Spleen (tissue), 11 donors: ENCODE data around the gene CDK2. TPM values are rescaled to one million over a fixed set of nuclear protein-coding genes. Genes with fewer than 3 reads are reported as not detected.

Source experiments
- DNase-seq: peaks from one replicate; pipeline ENCODE4 v3.0.0-alpha.2; 2020
- H3K27ac ChIP-seq, 8 donors: fragments of 200-600 bp; sonication (generic) in 7 of 8; 1 replicate in 4 of 8; 2 replicates in 4 of 8; pipeline versions ENCODE4 v1.5.0 to v1.8.0; 2016 to 2021; ENCODE audit warnings: inconsistent platforms in 4 of 8, mild to moderate bottlenecking in 4 of 8, moderate library complexity in 1 of 8
- H3K27me3 ChIP-seq, 7 donors: fragments of 200-600 bp; sonication (generic) in 6 of 7; replicated peaks in 1 of 7; 1 replicate in 4 of 7; 2 replicates in 3 of 7; pipeline versions ENCODE4 v1.5.0 to v1.8.0; 2016 to 2021; ENCODE audit warnings: inconsistent platforms in 3 of 7, mild to moderate bottlenecking in 1 of 7
- H3K36me3 ChIP-seq, 6 donors: fragments of 200-600 bp; sonication (generic) in 5 of 6; 1 replicate in 4 of 6; 2 replicates in 2 of 6; pipeline versions ENCODE4 v1.5.0 to v1.8.0; 2016 to 2021; ENCODE audit warnings: inconsistent platforms in 2 of 6
- H3K4me1 ChIP-seq, 6 donors: fragments of 200-600 bp; sonication (generic) in 5 of 6; 1 replicate in 3 of 6; 2 replicates in 3 of 6; pipeline versions ENCODE4 v1.5.0 to v1.8.0; 2016 to 2021; ENCODE audit warnings: inconsistent platforms in 3 of 6
- H3K4me3 ChIP-seq, 8 donors: fragments of 200-600 bp; sonication (generic) in 7 of 8; 1 replicate in 4 of 8; 2 replicates in 4 of 8; pipeline versions ENCODE4 v1.5.0 to v1.8.0; 2016 to 2021; ENCODE audit warnings: inconsistent platforms in 4 of 8, mild to moderate bottlenecking in 4 of 8, moderate library complexity in 2 of 8
- H3K9me3 ChIP-seq, 8 donors: fragments of 200-600 bp; sonication (generic) in 7 of 8; 1 replicate in 4 of 8; 2 replicates in 4 of 8; pipeline versions ENCODE4 v1.5.0 to v1.8.0; 2016 to 2021; ENCODE audit warnings: inconsistent platforms in 4 of 8
- CTCF ChIP-seq, 11 experiments: fragments of 200-600 bp in 7 of 11; fragments of 450-650 bp in 4 of 11; sonication (generic) in 4 of 11; IDR thresholded peaks in 8 of 11; conservative IDR thresholded peaks in 3 of 11; 1 replicate in 7 of 11; 2 replicates in 4 of 11; pipeline versions ENCODE4 v1.4.0 to v1.8.0; 2016 to 2021; ENCODE audit warnings: antibody characterized with exemption in 11 of 11, inconsistent platforms in 4 of 11, mild to moderate bottlenecking in 1 of 11
- POLR2A ChIP-seq, 3 donors: fragments of 450-650 bp; IDR thresholded peaks; one replicate each; pipeline ENCODE4 v1.5.1; 2017; ENCODE audit warnings: antibody characterized with exemption in 3 of 3, mild to moderate bottlenecking in 1 of 3
- POLR2AphosphoS5 ChIP-seq, 3 donors: sonication (generic); formaldehyde crosslinking; IDR thresholded peaks; one replicate each; pipeline ENCODE4 v1.5.1; 2017; ENCODE audit warnings: antibody characterized with exemption in 3 of 3
- WGBS, 5 donors: extraction: QIAGEN DNeasy Blood & Tissue Kit in 3 of 5; methylation state at CpG; one replicate each; pipeline versions ENCODE4 v1.1.5 to v1.1.7; 2013 to 2018; 5-methylcytosine and 5-hydroxymethylcytosine counted together
- intact Hi-C: fragments of 100-400 bp; cut with DNase I; formaldehyde crosslinking; loops from one replicate; pipeline ENCODE4 v1.15.0; 2023; ENCODE audit warnings: low total_unique reads
- polyA plus RNA-seq, 3 donors: library from polyadenylated mRNA; stranded (reverse); fragments of 200-250 nt; gene quantifications; one replicate each; pipeline ENCODE4 v1.2.1, GENCODE V29; 2013
- total RNA-seq, 7 donors: library from RNA; depleted of rRNA in 3 of 7; stranded (reverse); fragments of >200 nt in 3 of 7; fragmentation: NEBNext Ultra II Directional in 4 of 7; extraction: Animal tissue kit (Norgen Biotek cat#: 25700) in 4 of 7; gene quantifications; one replicate each; pipeline versions ENCODE4 v1.1.0 to v1.2.1, GENCODE V29; 2016 to 2021
- donor health status: healthy with polysubstance abuse.
- donor health status: DM: no; HTN: no; CAD: no; lungs with moderate emphysema.
- donor health status: DM: no; HTN: no; CAD: no.
- donor health status: Bipolar disorder and iron deficiency.
- donor health status: healthy.
- donor health status: DM: no; HTN: no; CAD: no.
- donor health status: DM: yes; HTN: yes; CAD: no.

The CDK2 gene
- total and polyA plus RNA-seq, 10 donors = 11.9 to 46.6 (median 26.5) TPM

- H3K9me3 ChIP-seq = no peaks in the 10 kb centered on the region
- peaks cover 35 to 87% (median 68%) of the 10 kb centered on the region in 6 donors for H3K4me1 ChIP-seq
- peak; percentile 95 for DNase-seq
- peak within 1 kb of the TSS; percentile 93 to 99 (median 96) for H3K27ac ChIP-seq
- H3K4me3 ChIP-seq = peak within 1 kb of the TSS; percentile 70 to 98 (median 88)
- intact Hi-C loops = loop anchor here (5.0 kb wide), 1 partner anchor 96 kb away; no protein-coding TSS in a partner anchor
- 6 to 10% (median 7%) methylated on average over 29 to 49 of the region's 49 CpGs for WGBS, 5 donors
- H3K27me3 ChIP-seq = no peaks in the 10 kb centered on the region
- TF ChIP-seq POLR2AphosphoS5 (IDR thresholded peaks at IDR 0.05) (peak; percentile 83 to 90 (median 87)), CTCF (IDR thresholded peaks at IDR 0.05 in 8 of 11, conservative IDR thresholded peaks at IDR 0.05 in 3 of 11) (no peak)
- peaks cover 0 to 25% (median 2%) of the 10 kb centered on the region in 6 donors for H3K36me3 ChIP-seq
These were observed 38.8 kb upstream of the CDK2 start, which contains the start of gene PYM1 for GRCh38 chr12:55927588-55928502. Gene PYM1, minus strand, starts transcription at chr12:55927894. Its CDS starts 133 bp downstream, at chr12:55927761.

- 7 to 27% (median 12%) methylated on average over 8 of the region's 8 CpGs for WGBS, 5 donors
- intact Hi-C loops = loop anchor here (5.0 kb wide), 1 partner anchor 97 kb away; no protein-coding TSS in a partner anchor
- TF ChIP-seq POLR2AphosphoS5 (IDR thresholded peaks at IDR 0.05) (peak; percentile 12 to 89 (median 79)), CTCF (IDR thresholded peaks at IDR 0.05 in 8 of 11, conservative IDR thresholded peaks at IDR 0.05 in 3 of 11) (no peak), POLR2A (IDR thresholded peaks at IDR 0.05) (peak in 1 of 3 donors; percentile 4)
- Histone ChIP-seq H3K4me3 (peak overlapping the region in 6 of 8 donors; percentile 2 to 98 (median 82)), H3K36me3 (peaks cover 0 to 10% (median 0%) of the 10 kb centered on the region in 6 donors), H3K27ac (peak overlapping the region; percentile 93 to 99 (median 96)), H3K27me3 (no peaks in the 10 kb centered on the region), H3K4me1 (peaks cover 43 to 87% (median 79%) of the 10 kb centered on the region in 6 donors), H3K9me3 (no peaks in the 10 kb centered on the region)
- peak; percentile 96 for DNase-seq
These were observed 37.3 kb upstream of the CDK2 start for GRCh38 chr12:55929306-55929791.

GRCh38 chr12:55930771-55931316 is 35.8 kb upstream of the CDK2 start, which contains the start of gene DGKA:
Gene DGKA, plus strand, starts transcription at chr12:55931162. Its CDS starts 5,342 bp downstream, at chr12:55936504.
- peak; percentile 90 for DNase-seq
- H3K36me3 ChIP-seq = peaks cover 0 to 13% (median 0%) of the 10 kb centered on the region in 6 donors
- peaks cover 47 to 87% (median 76%) of the 10 kb centered on the region in 6 donors for H3K4me1 ChIP-seq
- peak within 1 kb of the TSS; percentile 60 to 98 (median 75) for H3K4me3 ChIP-seq
- TF ChIP-seq CTCF (IDR thresholded peaks at IDR 0.05 in 8 of 11, conservative IDR thresholded peaks at IDR 0.05 in 3 of 11) (peak in 10 of 11 experiments; percentile 5 to 59 (median 50)), POLR2A (IDR thresholded peaks at IDR 0.05) (no peak), POLR2AphosphoS5 (IDR thresholded peaks at IDR 0.05) (peak in 1 of 3 donors; percentile 30)
- WGBS, 5 donors = 18 to 32% (median 26%) methylated on average over 3 of the region's 3 CpGs
- peak within 1 kb of the TSS; percentile 93 to 99 (median 96) for H3K27ac ChIP-seq
- H3K9me3 ChIP-seq = no peaks in the 10 kb centered on the region
- intact Hi-C loops = no loop called here
- no peaks in the 10 kb centered on the region for H3K27me3 ChIP-seq
